ENCODE data around the gene USP21. TPM values are rescaled to one million over a fixed set of nuclear protein-coding genes. Genes with fewer than 3 reads are reported as not detected.

USP21 gene
- total and polyA plus RNA-seq, 2 of the 8 experiments (the other 6 are each of a cell fraction or from before 2014, with no cell fraction given), result 23.9 to 36.3 TPM

- ChIA-PET POLR2A (ENCODE audit: partially characterized antibody) (interaction anchor here (0.6 to 4.6 kb wide), 27 partner anchors 9 to 184 kb away, joined by 3 to 82 read pairs (median 4); partner anchors contain the start of genes APOA2, B4GALT3, DEDD and FCER1G), CTCF (ENCODE audit: partially characterized antibody) (interaction anchor here (0.6 to 17.6 kb wide), 10 partner anchors 10 to 209 kb away, joined by 3 to 427 read pairs (median 4); partner anchors contain the start of genes APOA2, FCER1G, PCP4L1 and PPOX)
- Histone ChIP-seq H3K4ac (replicated peaks; ENCODE audit: insufficient read length, low read depth, low read length) (peak overlapping the region; percentile 28), H4K91ac (replicated peaks; ENCODE audit: insufficient read length, low read length) (peak overlapping the region; percentile 91), H2AK5ac (ENCODE audit: low read depth, low read length) (peak overlapping the region; percentile 39), H3K9ac (replicated peaks in 1 of 4; ENCODE audit: extremely low read depth in 1 of 4, low read depth in 3 of 4, low read length in 3 of 4) (peak overlapping the region in 2 of 4 experiments; percentile 63 to 67; a peak in 4 of 7 replicates), H3K36me3 (ENCODE audit: control insufficient read depth in 2 of 4, insufficient read depth in 4 of 4, low read length in 3 of 4) (peaks cover 3 to 22% (median 4%) of the 10 kb centered on the region in 4 experiments; a peak in 6 of 8 replicates), H3K79me2 (ENCODE audit: control insufficient read depth in 1 of 2, insufficient read depth in 2 of 2, low read length in 2 of 2) (peaks cover 0 to 14% of the 10 kb centered on the region in 2 experiments; a peak in 2 of 4 replicates), H3K9me3 (ENCODE audit: insufficient read depth in 2 of 2, low read depth in 1 of 2, low read length in 1 of 2) (no peaks in the 10 kb centered on the region), H3K14ac (ENCODE audit: insufficient read length) (no peak overlapping the region), H3K4me1 (replicated peaks in 1 of 4; ENCODE audit: control insufficient read depth in 3 of 4, insufficient read depth in 4 of 4, low read length in 3 of 4) (peaks cover 23 to 54% (median 48%) of the 10 kb centered on the region in 4 experiments), H3K27ac (ENCODE audit: low read depth, low read length) (peak overlapping the region; percentile 94), H3K23ac (ENCODE audit: insufficient read length) (no peak overlapping the region), H3K4me2 (ENCODE audit: insufficient read depth in 1 of 2, low read depth in 2 of 2, low read length in 2 of 2) (peak overlapping the region; percentile 75 to 80), H3K23me2 (ENCODE audit: low read depth, low read length) (peaks cover 13% of the 10 kb centered on the region), H3K18ac (ENCODE audit: extremely low read depth, low read length) (peak overlapping the region; percentile 100), H2BK15ac (ENCODE audit: low read length) (peak overlapping the region; percentile 88; the same call in 1 of the 2 replicates), H4K20me1 (replicated peaks in 1 of 2; ENCODE audit: control insufficient read depth in 1 of 2, insufficient read depth in 2 of 2, low read length in 2 of 2) (no peaks in the 10 kb centered on the region), H3K79me1 (ENCODE audit: low read depth, low read length) (peaks cover 9% of the 10 kb centered on the region; the same call in 1 of the 2 replicates), H3K56ac (replicated peaks; ENCODE audit: insufficient read length, low read depth, low read length) (peak overlapping the region; percentile 0), H4K8ac (ENCODE audit: extremely low read depth, insufficient read depth, low read length) (peak overlapping the region; percentile 87; the same call in 1 of the 2 replicates), H4K5ac (ENCODE audit: insufficient read length, low read depth, low read length) (peak overlapping the region; percentile 92), H3K27me3 (replicated peaks in 1 of 4; ENCODE audit: control insufficient read depth in 3 of 4, extremely low read depth in 1 of 4, insufficient read depth in 3 of 4, low read length in 3 of 4) (no peaks in the 10 kb centered on the region), H3K4me3 (ENCODE audit: extremely low read depth in 1 of 4, insufficient read depth in 2 of 4, low read depth in 3 of 4, low read length in 4 of 4) (peak overlapping the region in 3 of 4 experiments; percentile 4 to 97 (median 96); a peak in 4 of 8 replicates), H2BK120ac (replicated peaks; ENCODE audit: low read depth, low read length) (peak overlapping the region; percentile 76), H2AFZ (ENCODE audit: low read length) (no peak overlapping the region), H2BK20ac (ENCODE audit: low read length) (peak overlapping the region; percentile 5), H2BK12ac (ENCODE audit: low read depth, low read length) (peak overlapping the region; percentile 99), H2BK5ac (ENCODE audit: low read depth, low read length) (peak overlapping the region; percentile 75)
- WGBS, 2 experiments (ENCODE audit: extremely low coverage in 1 of 2, insufficient coverage in 1 of 2, insufficient read length in 1 of 2, insufficient replicate concordance in 2 of 2, low coverage in 1 of 2, low lambda C conversion rate in 2 of 2, missing lambda C conversion rate in 1 of 2), result 76% methylated on average over 13 of the region's 13 CpGs; no CpG with 5 or more reads in 1 of the 2 experiments
- FAIRE-seq (no peak), DNase-seq (ENCODE audit: low read depth in 1 of 2, low spot score in 2 of 2) (no peak)
- TF ChIP-seq ASH2L (IDR thresholded peaks at IDR 0.05; ENCODE audit: low read length), result no peak
- TF ChIP-seq RAD21 (IDR thresholded peaks at IDR 0.05 in 1 of 2, conservative IDR thresholded peaks at IDR 0.05 in 1 of 2; ENCODE audit: low read depth in 2 of 2, low read length in 2 of 2), result no peak
- no peak for TF ChIP-seq FOSL1 (IDR thresholded peaks at IDR 0.05; ENCODE audit: insufficient read depth, low read depth, low read length)
- peak; percentile 2; the same call in 1 of the 2 replicates for TF ChIP-seq TBP (IDR thresholded peaks at IDR 0.05; ENCODE audit: low read depth, low read length)
- TF ChIP-seq CREB1 (IDR thresholded peaks at IDR 0.05), result no peak
- TF ChIP-seq POLR2A (IDR thresholded peaks at IDR 0.05; ENCODE audit: control extremely low read depth in 1 of 2, low read depth in 2 of 2, low read length in 2 of 2), result peak in 1 of 2 experiments; percentile 14; a peak in 1 of 3 replicates
- no peak for TF ChIP-seq MAFK (IDR thresholded peaks at IDR 0.05; ENCODE audit: low read depth, low read length)
- TF ChIP-seq NRF1 (IDR thresholded peaks at IDR 0.05; ENCODE audit: low read depth, low read length), result no peak
- TF ChIP-seq GTF2F1 (IDR thresholded peaks at IDR 0.05; ENCODE audit: borderline replicate concordance, low read depth, low read length), result no peak
- no peak for TF ChIP-seq JUN (IDR thresholded peaks at IDR 0.05; ENCODE audit: low read depth, low read length)
- TF ChIP-seq JUND (IDR thresholded peaks at IDR 0.05; ENCODE audit: low read length), result no peak
Measured at GRCh38 chr1:161200992-161201835, 41.9 kb downstream of the USP21 start.
